IMR-90 (cell line): ENCODE data around the gene HHATL. TPM values are rescaled to one million over a fixed set of nuclear protein-coding genes. Genes with fewer than 3 reads are reported as not detected.

Source experiments
- ATAC-seq: fragments of 200-7000 bp; cut with Tn5 transposase; 2 replicates; pipeline ENCODE4 v1.9.1; 2020; ENCODE audit warnings: low read depth, mild to moderate bottlenecking, moderate library complexity
- BruUV-seq: library from RNA; stranded (reverse); fragments of 400-500 nt; replicated peaks from 2 replicates; lab custom pipeline; 2021; lab: Mats Ljungman, UMichigan
- CTCF ChIA-PET: fragments of 300-600 bp; formaldehyde crosslinking; extraction: SDS; loops from one replicate; lab custom pipeline; 2021; ENCODE audit warnings: antibody characterized with exemption; lab: Yijun Ruan, JAX
- POLR2A ChIA-PET: fragments of 300-600 bp; sonication (Branson Sonifier 250); formaldehyde crosslinking; loops from one replicate; lab custom pipeline; 2022; ENCODE audit warnings: antibody characterized with exemption; ENCODE audit not compliant: unreplicated experiment; lab: Charles Lee
- DNase-seq: peaks from one replicate; pipeline ENCODE4 v3.0.0; 2013
- H2AFZ ChIP-seq: replicated peaks from 2 replicates; pipeline ENCODE3; 2013; ENCODE audit warnings: low read length, mild to moderate bottlenecking; ENCODE audit not compliant: poor library complexity
- H2AK5ac ChIP-seq: 2 replicates; pipeline ENCODE4 v1.6.1; 2013; ENCODE audit warnings: low read depth, low read length, inconsistent platforms
- H2AK9ac ChIP-seq: replicated peaks from 2 replicates; pipeline ENCODE3; 2013; ENCODE audit warnings: mild to moderate bottlenecking, low read depth, low read length, moderate library complexity; ENCODE audit not compliant: poor library complexity
- H2BK120ac ChIP-seq: 2 replicates; pipeline ENCODE4 v1.6.1; 2013; ENCODE audit warnings: low read depth, low read length, inconsistent platforms
- H2BK15ac ChIP-seq: 3 replicates; pipeline ENCODE4 v1.6.1; 2013; ENCODE audit warnings: low read depth, low read length, inconsistent platforms
- H2BK20ac ChIP-seq: 2 replicates; pipeline ENCODE4 v1.6.1; 2013; ENCODE audit warnings: low read depth, mild to moderate bottlenecking, inconsistent platforms, low read length, moderate library complexity
- H2BK5ac ChIP-seq: 2 replicates; pipeline ENCODE4 v1.6.1; 2013; ENCODE audit warnings: mild to moderate bottlenecking, low read depth, low read length, inconsistent platforms; ENCODE audit not compliant: poor library complexity, severe bottlenecking
- H3K14ac ChIP-seq: replicated peaks from 2 replicates; pipeline ENCODE4 v1.6.1; 2013; ENCODE audit warnings: low read depth, low read length, inconsistent platforms
- H3K18ac ChIP-seq: 2 replicates; pipeline ENCODE4 v1.6.1; 2013; ENCODE audit warnings: low read depth, low read length, control low read depth
- H3K23ac ChIP-seq: 2 replicates; pipeline ENCODE4 v1.6.1; 2013; ENCODE audit warnings: low read depth, low read length, inconsistent platforms
- H3K27ac ChIP-seq: 2 replicates; pipeline ENCODE4 v1.5.1; 2013; ENCODE audit warnings: mild to moderate bottlenecking, control low read depth, low read length; ENCODE audit not compliant: insufficient read depth
- H3K27me3 ChIP-seq: 2 replicates; pipeline ENCODE4 v1.6.1; 2013; ENCODE audit warnings: low read length; ENCODE audit not compliant: control insufficient read depth, insufficient read depth
- H3K36me3 ChIP-seq: 2 replicates; pipeline ENCODE4 v1.6.1; 2013; ENCODE audit warnings: low read length, mixed read lengths; ENCODE audit not compliant: control insufficient read depth, insufficient read depth
- H3K4ac ChIP-seq: 2 replicates; pipeline ENCODE4 v1.6.1; 2013; ENCODE audit warnings: low read depth, low read length, inconsistent platforms
- H3K4me1 ChIP-seq: 2 replicates; pipeline ENCODE4 v1.6.1; 2013; ENCODE audit warnings: low read length, mixed read lengths; ENCODE audit not compliant: control insufficient read depth, insufficient read depth
- H3K4me2 ChIP-seq: 2 replicates; pipeline ENCODE4 v1.6.1; 2013; ENCODE audit warnings: low read depth, mild to moderate bottlenecking, control low read depth, low read length, moderate library complexity
- H3K4me3 ChIP-seq: 2 replicates; pipeline ENCODE4 v1.5.1; 2013; ENCODE audit warnings: low read depth, mild to moderate bottlenecking, control low read depth, low read length, moderate library complexity; ENCODE audit not compliant: insufficient read depth
- H3K56ac ChIP-seq: 2 replicates; pipeline ENCODE4 v1.6.1; 2013; ENCODE audit warnings: low read length, inconsistent platforms; ENCODE audit not compliant: insufficient read depth; ENCODE audit errors: extremely low read depth
- H3K79me1 ChIP-seq, 2 experiments: 2 replicates each; pipeline ENCODE4 v1.6.1; 2013; ENCODE audit warnings: low read length in 2 of 2, inconsistent platforms in 1 of 2, low read depth in 1 of 2
- H3K9ac ChIP-seq: 2 replicates; pipeline ENCODE4 v1.6.1; 2013; ENCODE audit warnings: low read depth, low read length, control low read depth
- H3K9me1 ChIP-seq: 2 replicates; pipeline ENCODE4 v1.6.1; 2013; ENCODE audit warnings: low read length, inconsistent platforms; ENCODE audit not compliant: insufficient read depth
- H3K9me3 ChIP-seq: 2 replicates; pipeline ENCODE4 v1.6.1; 2013; ENCODE audit warnings: low read length; ENCODE audit not compliant: control insufficient read depth, insufficient read depth
- H4K20me1 ChIP-seq: 2 replicates; pipeline ENCODE4 v1.6.1; 2013; ENCODE audit warnings: low read length, inconsistent platforms; ENCODE audit not compliant: insufficient read depth
- H4K5ac ChIP-seq: 2 replicates; pipeline ENCODE4 v1.6.1; 2013; ENCODE audit warnings: mild to moderate bottlenecking, low read depth, low read length, control low read depth
- H4K8ac ChIP-seq, 2 experiments: 2 replicates each; pipeline ENCODE4 v1.6.1; 2013; ENCODE audit warnings: low read depth in 2 of 2, low read length in 2 of 2, control low read depth in 1 of 2, inconsistent platforms in 1 of 2
- H4K91ac ChIP-seq: 2 replicates; pipeline ENCODE4 v1.6.1; 2013; ENCODE audit warnings: low read depth, low read length, inconsistent platforms; ENCODE audit not compliant: insufficient read depth
- BHLHE40 ChIP-seq: fragments of 150-350 bp; IDR thresholded peaks from 2 replicates; pipeline ENCODE4 v1.6.1; 2016; ENCODE audit warnings: mild to moderate bottlenecking, low read depth, low read length
- CHD1 ChIP-seq: IDR thresholded peaks from 2 replicates; pipeline ENCODE4 v1.6.1; 2012; ENCODE audit warnings: low read depth, low read length, improper control_type of control experiment
- CTCF ChIP-seq: conservative IDR thresholded peaks from 2 replicates; pipeline ENCODE4 v1.5.1; 2012; ENCODE audit warnings: mild to moderate bottlenecking, low read depth, low read length, improper control_type of control experiment
- FOS ChIP-seq: fragments of 150-350 bp; IDR thresholded peaks from 2 replicates; pipeline ENCODE4 v1.6.1; 2016; ENCODE audit warnings: low read depth, low read length
- MAFK ChIP-seq: IDR thresholded peaks from 2 replicates; pipeline ENCODE4 v1.6.1; 2012; ENCODE audit warnings: low read depth, low read length, improper control_type of control experiment
- MAZ ChIP-seq: IDR thresholded peaks from 2 replicates; pipeline ENCODE4 v1.6.1; 2012; ENCODE audit warnings: low read depth, mild to moderate bottlenecking, low read length, improper control_type of control experiment, moderate library complexity, borderline replicate concordance
- MXI1 ChIP-seq: IDR thresholded peaks from 2 replicates; pipeline ENCODE4 v1.6.1; 2012; ENCODE audit warnings: low read depth, mild to moderate bottlenecking, low read length, moderate library complexity, borderline replicate concordance
- NFE2L2 ChIP-seq: fragments of 150-350 bp; IDR thresholded peaks from 2 replicates; pipeline ENCODE4 v1.6.1; 2016; ENCODE audit warnings: low read depth, mild to moderate bottlenecking, low read length
- POLR2A ChIP-seq: IDR thresholded peaks from 2 replicates; pipeline ENCODE4 v1.6.1; 2012; ENCODE audit warnings: mild to moderate bottlenecking, low read depth, low read length
- RAD21 ChIP-seq: IDR thresholded peaks from 2 replicates; pipeline ENCODE4 v1.6.1; 2012; ENCODE audit warnings: low read length, improper control_type of control experiment
- RFX5 ChIP-seq: IDR thresholded peaks from 2 replicates; pipeline ENCODE4 v1.8.0; 2012; ENCODE audit warnings: low read depth, mild to moderate bottlenecking, low read length, moderate library complexity
- SMC3 ChIP-seq: fragments of 150-350 bp; IDR thresholded peaks from 2 replicates; pipeline ENCODE4 v1.6.1; 2016; ENCODE audit warnings: low read depth, mild to moderate bottlenecking, antibody characterized with exemption, low read length, moderate library complexity
- USF2 ChIP-seq: fragments of 150-350 bp; IDR thresholded peaks from 2 replicates; pipeline ENCODE4 v1.6.1; 2017; ENCODE audit warnings: mild to moderate bottlenecking, antibody characterized with exemption, low read length, low read depth
- WGBS, 2 experiments: methylation state at CpG; one replicate each; pipeline versions ENCODE4 v1.1.5 to v1.1.7; 2013; ENCODE audit warnings: missing lambda C conversion rate in 2 of 2; ENCODE audit not compliant: insufficient read length in 1 of 2; ENCODE audit errors: extremely low coverage in 2 of 2; 5-methylcytosine and 5-hydroxymethylcytosine counted together
- dilution Hi-C: fragments of 300-500 bp; cut with HindIII; formaldehyde crosslinking; loops from one replicate; pipeline ENCODE4 v1.14.3; 2018; ENCODE audit warnings: low sequenced_read_pairs; ENCODE audit not compliant: unreplicated experiment
- in situ Hi-C: fragments of 300-500 bp; cut with MboI; formaldehyde crosslinking; loops from 3 replicates; pipeline ENCODE4 v1.14.3; 2019; ENCODE audit warnings: low sequenced_read_pairs, inconsistent platforms, mixed read lengths
- intact Hi-C: fragments of 100-400 bp; cut with micrococcal nuclease; formaldehyde crosslinking; loops from 2 replicates; pipeline ENCODE4 v1.10.0; 2022
- polyA plus RNA-seq, 3 experiments: library from polyadenylated mRNA; depleted of rRNA; stranded (reverse); fragments of >200 nt; gene quantifications; 2 replicates each; pipeline ENCODE4 v1.2.3, GENCODE V29; 2012; ENCODE audit warnings: low replicate concordance in 1 of 3
- total RNA-seq: library from RNA; depleted of rRNA; stranded (reverse); fragments of >200 nt; gene quantifications from 2 replicates; pipeline ENCODE4 v1.2.3, GENCODE V29; 2012

HHATL gene
- total and polyA plus RNA-seq, 2 of the 4 experiments (the other 2 are of a cell fraction): not detected

DNA sequence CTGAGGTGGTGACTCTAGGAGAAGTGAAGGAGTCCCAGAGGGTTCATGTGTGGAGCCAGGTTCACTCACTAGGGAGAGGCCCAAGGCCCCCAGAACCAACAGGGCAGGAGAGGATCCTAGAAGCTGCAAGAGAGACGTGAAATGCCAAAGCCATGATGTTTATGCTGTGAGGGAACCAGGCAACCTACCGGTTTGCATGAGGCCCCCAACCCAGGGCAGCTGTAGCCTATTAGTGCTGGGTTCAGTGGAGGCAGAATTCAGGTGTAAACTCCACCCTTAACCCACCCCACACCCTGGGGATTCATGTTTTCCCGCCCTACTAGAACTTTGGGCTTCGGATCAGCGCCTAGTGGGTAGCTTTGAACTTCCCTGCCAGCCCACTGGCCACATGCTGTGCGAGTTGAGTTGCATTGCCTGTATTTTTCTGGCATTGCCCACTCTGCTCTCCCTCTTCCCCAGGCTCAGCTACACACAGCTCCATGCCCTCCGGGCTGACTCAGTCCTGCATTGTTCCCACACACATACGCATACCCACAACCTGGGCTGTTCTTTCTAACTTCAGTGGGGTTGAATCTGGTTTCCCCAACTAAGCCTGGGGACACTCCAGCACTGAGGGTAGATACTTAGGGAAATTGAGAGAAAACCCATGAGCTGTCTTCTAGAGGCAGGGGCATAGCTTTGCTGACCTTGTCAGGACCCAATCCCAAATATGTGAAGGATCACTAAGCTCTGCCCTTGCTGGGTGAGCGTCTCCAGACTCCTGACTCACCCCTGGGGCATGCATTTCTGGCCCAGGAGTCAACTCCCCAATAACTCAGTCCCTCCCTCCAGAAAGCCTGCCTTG lies 51.1 kb downstream of the HHATL start:
- peak overlapping the region; percentile 2; the same call in 1 of the 2 replicates for H2BK20ac ChIP-seq
- intact Hi-C loops: loop anchor here (2.0 to 5.0 kb wide), 2 partner anchors 49 to 93 kb away; partner anchors contain the start of gene NKTR
- H3K4me2 ChIP-seq: peak overlapping the region; percentile 80
- H4K91ac ChIP-seq: peak overlapping the region; percentile 66
- peak overlapping the region; percentile 33; the same call in 1 of the 2 replicates for H3K23ac ChIP-seq
- peak overlapping the region; percentile 75 for H2AK9ac ChIP-seq
- peak overlapping the region; percentile 2 to 38; a peak in 2 of 4 replicates for H4K8ac ChIP-seq
- H3K9ac ChIP-seq: no peak overlapping the region
- H3K79me1 ChIP-seq: peaks cover 34 to 83% of the 10 kb centered on the region in 2 experiments
- H3K9me3 ChIP-seq: no peaks in the 10 kb centered on the region
- H2AFZ ChIP-seq: peak overlapping the region; percentile 59
- H4K5ac ChIP-seq: no peak overlapping the region
- H3K4me3 ChIP-seq: no peak overlapping the region
- no TSS peak for BruUV-seq
- H2BK15ac ChIP-seq: peak overlapping the region; percentile 79; the same call in 2 of the 3 replicates
- CTCF ChIA-PET: interaction anchor here (1.0 to 2.0 kb wide), 3 partner anchors 18 to 93 kb away, joined by 4 to 6 read pairs (median 5); no protein-coding TSS in a partner anchor
- H3K27me3 ChIP-seq: no peaks in the 10 kb centered on the region
- peak overlapping the region; percentile 77 for H2BK5ac ChIP-seq
- H3K27ac ChIP-seq: peak overlapping the region; percentile 61
- H2AK5ac ChIP-seq: peak overlapping the region; percentile 76
- H3K4me1 ChIP-seq: peaks cover 35% of the 10 kb centered on the region
- peak; percentile 18 for ATAC-seq
- H3K18ac ChIP-seq: peak overlapping the region; percentile 11; the same call in 1 of the 2 replicates
- H2BK120ac ChIP-seq: peak overlapping the region; percentile 39
- POLR2A ChIA-PET: no interaction called here
- H3K9me1 ChIP-seq: peaks cover 40% of the 10 kb centered on the region
- peaks cover 14% of the 10 kb centered on the region for H3K36me3 ChIP-seq
- peak overlapping the region; percentile 4; the same call in 1 of the 2 replicates for H3K56ac ChIP-seq
- peak; percentile 56 for DNase-seq
- peak overlapping the region; percentile 88 for H3K4ac ChIP-seq
- H3K14ac ChIP-seq: peak overlapping the region; percentile 71
- dilution Hi-C loops: no loop called here
- 60% methylated on average over 4 of the region's 9 CpGs; no CpG with 5 or more reads in 1 of the 2 experiments for WGBS, 2 experiments
- in situ Hi-C loops: no loop called here
- peaks cover 22% of the 10 kb centered on the region for H4K20me1 ChIP-seq
- TF ChIP-seq BHLHE40 (no peak), CTCF (no peak), MXI1 (no peak), MAZ (no peak), RFX5 (no peak), NFE2L2 (no peak), MAFK (no peak), RAD21 (no peak), CHD1 (no peak), FOS (no peak; the same call in 1 of the 2 replicates), USF2 (no peak), POLR2A (no peak), SMC3 (no peak)
